ENCODE data around the gene MRPL1. TPM values are rescaled to one million over a fixed set of nuclear protein-coding genes. Genes with fewer than 3 reads are reported as not detected.

Gene MRPL1
- total RNA-seq, 1 donor from 2014 or later: 72.7 TPM

Other genes with a start within 250 kb of the MRPL1 start
- gene CNOT6L, start 43.5 kb upstream of the MRPL1 start, total RNA-seq: 119 and 121 TPM in 2 replicates
- gene FRAS1, start 194.5 kb downstream of the MRPL1 start, total RNA-seq: not detected in 2 replicates

Measured in activated T-helper 1 cell treated with anti-CD3 and anti-CD28 coated beads, Interleukin-12 subunit alpha, Interleukin-12 subunit beta, Interleukin-2, Interleukin-4 antibody, amounts not matched to agents 30 ng/mL and 10 ng/mL and 1 ng/mL, durations not matched to agents 14 hours and 24 hours and 36 hours (primary cell).